Gastrocnemius medialis (tissue), 4 donors: Measurements from ENCODE around the gene ZNF334. TPM values are rescaled to one million over a fixed set of nuclear protein-coding genes. Genes with fewer than 3 reads are reported as not detected.

Experiments
- ATAC-seq, 2 donors: fragments of 150-250 bp; one replicate each; pipeline ENCODE4 v1.9.1; 2016
- DNase-seq, 2 donors: peaks; one replicate each; pipeline ENCODE4 v3.0.0-alpha.2; 2019
- H3K27ac ChIP-seq, 4 donors: fragments of 200-600 bp; sonication (generic); 1 replicate in 1 of 4; 2 replicates in 3 of 4; pipeline ENCODE4 v1.5.1; 2016 to 2018; ENCODE audit warnings: mild to moderate bottlenecking in 2 of 4, moderate library complexity in 1 of 4
- H3K27me3 ChIP-seq, 3 donors: fragments of 200-600 bp; sonication (generic) in 2 of 3; 1 replicate in 1 of 3; 2 replicates in 2 of 3; pipeline versions ENCODE4 v1.5.1 to v1.6.0; 2016 to 2019; ENCODE audit warnings: mild to moderate bottlenecking in 1 of 3, moderate library complexity in 1 of 3
- H3K36me3 ChIP-seq, 2 donors: fragments of 200-600 bp; sonication (generic) in 1 of 2; one replicate each; pipeline ENCODE4 v1.5.1; 2017 to 2018
- H3K4me1 ChIP-seq, 2 donors: fragments of 200-600 bp; sonication (generic) in 1 of 2; one replicate each; pipeline ENCODE4 v1.5.1; 2016 to 2017; ENCODE audit warnings: mild to moderate bottlenecking in 2 of 2
- H3K4me3 ChIP-seq, 4 donors: fragments of 200-600 bp; sonication (generic) in 3 of 4; 1 replicate in 1 of 4; 2 replicates in 3 of 4; pipeline ENCODE4 v1.5.1; 2016 to 2019; ENCODE audit warnings: mild to moderate bottlenecking in 2 of 4
- H3K9me3 ChIP-seq, 3 donors: fragments of 200-600 bp; sonication (generic) in 2 of 3; 1 replicate in 1 of 3; 2 replicates in 2 of 3; pipeline ENCODE4 v1.5.1; 2016 to 2019
- CTCF ChIP-seq, 5 experiments: fragments of 450-650 bp in 3 of 5; fragments of 200-600 bp in 2 of 5; sonication (generic) in 2 of 5; IDR thresholded peaks in 4 of 5; conservative IDR thresholded peaks in 1 of 5; 1 replicate in 4 of 5; 2 replicates in 1 of 5; pipeline ENCODE4 v1.5.1; 2016 to 2019; ENCODE audit warnings: antibody characterized with exemption in 5 of 5, mild to moderate bottlenecking in 3 of 5, moderate library complexity in 3 of 5
- POLR2A ChIP-seq, 2 donors: fragments of 450-650 bp; IDR thresholded peaks; one replicate each; pipeline ENCODE4 v1.6.1; 2017; ENCODE audit warnings: antibody characterized with exemption in 2 of 2, mild to moderate bottlenecking in 2 of 2, moderate library complexity in 2 of 2
- in situ Hi-C, 4 donors: fragments of 200-750 bp; cut with MboI; loops; one replicate each; pipeline versions ENCODE4 v1.15.0 to v1.8.0; 2017; ENCODE audit warnings: low sequenced_read_pairs in 4 of 4
- intact Hi-C: fragments of 100-400 bp; cut with DNase I; formaldehyde crosslinking; loops from one replicate; pipeline ENCODE4 v1.15.1; 2023; ENCODE audit warnings: low total_unique reads
- total RNA-seq, 4 donors: library from RNA; depleted of rRNA; stranded (reverse); fragments of >200 nt; gene quantifications; one replicate each; pipeline versions ENCODE4 v1.1.0 to v1.2.3, GENCODE V29; 2016

The ZNF334 gene
- total RNA-seq, 4 donors from 2014 or later, result 0.15 to 0.18 TPM; not detected in 2

- Histone ChIP-seq H3K27ac (no peak overlapping the region), H3K27me3 (peaks cover 0 to 10% (median 7%) of the 10 kb centered on the region in 3 donors), H3K36me3 (no peaks in the 10 kb centered on the region), H3K4me1 (no peaks in the 10 kb centered on the region), H3K9me3 (no peaks in the 10 kb centered on the region), H3K4me3 (no peak overlapping the region)
- intact Hi-C loops (no loop called here), in situ Hi-C loops (loop anchor here in 1 of 4 donors (25.0 kb wide), 1 partner anchor 102 kb away; no protein-coding TSS in a partner anchor)
- ATAC-seq (no peak), DNase-seq (no peak)
- TF ChIP-seq POLR2A (IDR thresholded peaks at IDR 0.05), result no peak
- no peak for TF ChIP-seq CTCF (IDR thresholded peaks at IDR 0.05 in 4 of 5, conservative IDR thresholded peaks at IDR 0.05 in 1 of 5)
Measured at GRCh38 chr20:46539113-46539512, 25.8 kb upstream of the ZNF334 start.

- in situ Hi-C loops (loop anchor here in 1 of 4 donors (25.0 kb wide), 1 partner anchor 93 kb away; no protein-coding TSS in a partner anchor), intact Hi-C loops (no loop called here)
- Histone ChIP-seq H3K4me3 (no peak overlapping the region), H3K4me1 (no peaks in the 10 kb centered on the region), H3K27ac (no peak overlapping the region), H3K36me3 (no peaks in the 10 kb centered on the region), H3K27me3 (peaks cover 0 to 6% (median 3%) of the 10 kb centered on the region in 3 donors), H3K9me3 (no peaks in the 10 kb centered on the region)
- TF ChIP-seq POLR2A (IDR thresholded peaks at IDR 0.05) (no peak), CTCF (IDR thresholded peaks at IDR 0.05 in 4 of 5, conservative IDR thresholded peaks at IDR 0.05 in 1 of 5) (no peak)
- DNase-seq (no peak), ATAC-seq (no peak)
Measured at GRCh38 chr20:46530640-46531039, 17.3 kb upstream of the ZNF334 start.

GRCh38 chr20:46523696-46524328 lies 10.5 kb upstream of the ZNF334 start:
- H3K4me3 ChIP-seq, result no peak overlapping the region
- H3K27ac ChIP-seq, result no peak overlapping the region
- H3K4me1 ChIP-seq, result no peaks in the 10 kb centered on the region
- peaks cover 0 to 6% (median 4%) of the 10 kb centered on the region in 3 donors for H3K27me3 ChIP-seq
- in situ Hi-C loops (no loop called here), intact Hi-C loops (no loop called here)
- ATAC-seq (no peak), DNase-seq (no peak)
- H3K9me3 ChIP-seq, result no peaks in the 10 kb centered on the region
- TF ChIP-seq CTCF (IDR thresholded peaks at IDR 0.05 in 4 of 5, conservative IDR thresholded peaks at IDR 0.05 in 1 of 5) (no peak), POLR2A (IDR thresholded peaks at IDR 0.05) (no peak)
- no peaks in the 10 kb centered on the region for H3K36me3 ChIP-seq

- in situ Hi-C loops, result no loop called here
- intact Hi-C loops, result no loop called here
- H3K27me3 ChIP-seq, result peaks cover 0 to 6% (median 4%) of the 10 kb centered on the region in 3 donors
- no peak for TF ChIP-seq CTCF (IDR thresholded peaks at IDR 0.05 in 4 of 5, conservative IDR thresholded peaks at IDR 0.05 in 1 of 5)
- no peak for TF ChIP-seq POLR2A (IDR thresholded peaks at IDR 0.05)
- H3K4me1 ChIP-seq, result no peaks in the 10 kb centered on the region
- ATAC-seq (no peak), DNase-seq (no peak)
- H3K36me3 ChIP-seq, result no peaks in the 10 kb centered on the region
- H3K4me3 ChIP-seq, result no peak overlapping the region
- H3K27ac ChIP-seq, result no peak overlapping the region
- no peaks in the 10 kb centered on the region for H3K9me3 ChIP-seq
Measured at GRCh38 chr20:46523108-46523507, 9.7 kb upstream of the ZNF334 start.
